ENCODE results near the gene EPPIN.

The EPPIN gene

GRCh38 chr20:45545754-45546453 lies 1.3 kb downstream of the EPPIN start:
- no peak for DNase-seq
- H3K27me3 ChIP-seq (replicated peaks; ENCODE audit: control insufficient read depth, insufficient read depth, low read length, poor library complexity, severe bottlenecking): no peaks in the 10 kb centered on the region
- no peaks in the 10 kb centered on the region for H3K9me3 ChIP-seq (ENCODE audit: control insufficient read depth, low read length)
- no peak overlapping the region for H3K4me3 ChIP-seq (ENCODE audit: insufficient read depth, low read depth, low read length, poor library complexity, severe bottlenecking)
- no peaks in the 10 kb centered on the region for H3K36me3 ChIP-seq (ENCODE audit: control insufficient read depth, insufficient read depth, low read length)
- no peaks in the 10 kb centered on the region for H3K4me1 ChIP-seq (ENCODE audit: control insufficient read depth, insufficient read depth, low read length, poor library complexity, severe bottlenecking)
- H3K27ac ChIP-seq (ENCODE audit: insufficient read depth, low read length, poor library complexity, severe bottlenecking): no peak overlapping the region

- H3K27me3 ChIP-seq (replicated peaks; ENCODE audit: control insufficient read depth, insufficient read depth, low read length, poor library complexity, severe bottlenecking): no peaks in the 10 kb centered on the region
- H3K4me3 ChIP-seq (ENCODE audit: insufficient read depth, low read depth, low read length, poor library complexity, severe bottlenecking): no peak overlapping the region
- no peak for DNase-seq
- H3K27ac ChIP-seq (ENCODE audit: insufficient read depth, low read length, poor library complexity, severe bottlenecking): no peak overlapping the region
- no peaks in the 10 kb centered on the region for H3K4me1 ChIP-seq (ENCODE audit: control insufficient read depth, insufficient read depth, low read length, poor library complexity, severe bottlenecking)
- H3K9me3 ChIP-seq (ENCODE audit: control insufficient read depth, low read length): no peaks in the 10 kb centered on the region
- H3K36me3 ChIP-seq (ENCODE audit: control insufficient read depth, insufficient read depth, low read length): no peaks in the 10 kb centered on the region
Observed at GRCh38 chr20:45545351-45545750, 1.9 kb downstream of the EPPIN start.

GRCh38 chr20:45539382-45539781 lies 7.8 kb downstream of the EPPIN start, which contains the start of gene WFDC6:
TSS of gene WFDC6 (minus strand) at chr20:45539482. CDS start at chr20:45539407, 75 bp downstream.
- no peaks in the 10 kb centered on the region for H3K36me3 ChIP-seq (ENCODE audit: control insufficient read depth, insufficient read depth, low read length)
- H3K27ac ChIP-seq (ENCODE audit: insufficient read depth, low read length, poor library complexity, severe bottlenecking): no peak within 1 kb of the TSS
- H3K4me3 ChIP-seq (ENCODE audit: insufficient read depth, low read depth, low read length, poor library complexity, severe bottlenecking): no peak within 1 kb of the TSS
- H3K4me1 ChIP-seq (ENCODE audit: control insufficient read depth, insufficient read depth, low read length, poor library complexity, severe bottlenecking): no peaks in the 10 kb centered on the region
- H3K27me3 ChIP-seq (replicated peaks; ENCODE audit: control insufficient read depth, insufficient read depth, low read length, poor library complexity, severe bottlenecking): peaks cover 10% of the 10 kb centered on the region
- no peaks in the 10 kb centered on the region for H3K9me3 ChIP-seq (ENCODE audit: control insufficient read depth, low read length)
- no peak for DNase-seq

- DNase-seq: no peak
Observed at GRCh38 chr20:45538209-45538799, 8.9 kb downstream of the EPPIN start.

GRCh38 chr20:45527294-45527693 lies 19.9 kb downstream of the EPPIN start:
- H3K4me3 ChIP-seq (ENCODE audit: insufficient read depth, low read depth, low read length, poor library complexity, severe bottlenecking): no peak overlapping the region
- H3K27ac ChIP-seq (ENCODE audit: insufficient read depth, low read length, poor library complexity, severe bottlenecking): no peak overlapping the region
- H3K4me1 ChIP-seq (ENCODE audit: control insufficient read depth, insufficient read depth, low read length, poor library complexity, severe bottlenecking): no peaks in the 10 kb centered on the region
- no peaks in the 10 kb centered on the region for H3K27me3 ChIP-seq (replicated peaks; ENCODE audit: control insufficient read depth, insufficient read depth, low read length, poor library complexity, severe bottlenecking)
- no peaks in the 10 kb centered on the region for H3K36me3 ChIP-seq (ENCODE audit: control insufficient read depth, insufficient read depth, low read length)
- no peaks in the 10 kb centered on the region for H3K9me3 ChIP-seq (ENCODE audit: control insufficient read depth, low read length)
- DNase-seq: no peak

More at GRCh38 chr20:45538209-45538799, 8.9 kb downstream of the EPPIN start:
- Histone ChIP-seq H3K4me3 (ENCODE audit: insufficient read depth, low read depth, low read length, poor library complexity, severe bottlenecking) (no peak overlapping the region), H3K36me3 (ENCODE audit: control insufficient read depth, insufficient read depth, low read length) (no peaks in the 10 kb centered on the region), H3K27me3 (replicated peaks; ENCODE audit: control insufficient read depth, insufficient read depth, low read length, poor library complexity, severe bottlenecking) (peaks cover 10% of the 10 kb centered on the region), H3K9me3 (ENCODE audit: control insufficient read depth, low read length) (no peaks in the 10 kb centered on the region), H3K4me1 (ENCODE audit: control insufficient read depth, insufficient read depth, low read length, poor library complexity, severe bottlenecking) (no peaks in the 10 kb centered on the region), H3K27ac (ENCODE audit: insufficient read depth, low read length, poor library complexity, severe bottlenecking) (no peak overlapping the region)

GRCh38 chr20:45523821-45524220 lies 23.4 kb downstream of the EPPIN start:
- Histone ChIP-seq H3K36me3 (ENCODE audit: control insufficient read depth, insufficient read depth, low read length) (no peaks in the 10 kb centered on the region), H3K4me3 (ENCODE audit: insufficient read depth, low read depth, low read length, poor library complexity, severe bottlenecking) (no peak overlapping the region), H3K4me1 (ENCODE audit: control insufficient read depth, insufficient read depth, low read length, poor library complexity, severe bottlenecking) (no peaks in the 10 kb centered on the region), H3K27me3 (replicated peaks; ENCODE audit: control insufficient read depth, insufficient read depth, low read length, poor library complexity, severe bottlenecking) (no peaks in the 10 kb centered on the region), H3K9me3 (ENCODE audit: control insufficient read depth, low read length) (no peaks in the 10 kb centered on the region), H3K27ac (ENCODE audit: insufficient read depth, low read length, poor library complexity, severe bottlenecking) (no peak overlapping the region)
- no peak for DNase-seq

- Histone ChIP-seq H3K9me3 (ENCODE audit: control insufficient read depth, low read length) (no peaks in the 10 kb centered on the region), H3K4me3 (ENCODE audit: insufficient read depth, low read depth, low read length, poor library complexity, severe bottlenecking) (no peak overlapping the region), H3K4me1 (ENCODE audit: control insufficient read depth, insufficient read depth, low read length, poor library complexity, severe bottlenecking) (no peaks in the 10 kb centered on the region), H3K27me3 (replicated peaks; ENCODE audit: control insufficient read depth, insufficient read depth, low read length, poor library complexity, severe bottlenecking) (no peaks in the 10 kb centered on the region), H3K27ac (ENCODE audit: insufficient read depth, low read length, poor library complexity, severe bottlenecking) (no peak overlapping the region), H3K36me3 (ENCODE audit: control insufficient read depth, insufficient read depth, low read length) (no peaks in the 10 kb centered on the region)
- DNase-seq: no peak
Observed at GRCh38 chr20:45518282-45518681, 28.9 kb downstream of the EPPIN start.

GRCh38 chr20:45515147-45515913 lies 31.9 kb downstream of the EPPIN start, which contains the start of gene SPINT3:
TSS of gene SPINT3 (minus strand) at chr20:45515622. CDS start at chr20:45515608, 14 bp downstream.
- no peaks in the 10 kb centered on the region for H3K4me1 ChIP-seq (ENCODE audit: control insufficient read depth, insufficient read depth, low read length, poor library complexity, severe bottlenecking)
- no peaks in the 10 kb centered on the region for H3K36me3 ChIP-seq (ENCODE audit: control insufficient read depth, insufficient read depth, low read length)
- no peaks in the 10 kb centered on the region for H3K27me3 ChIP-seq (replicated peaks; ENCODE audit: control insufficient read depth, insufficient read depth, low read length, poor library complexity, severe bottlenecking)
- H3K4me3 ChIP-seq (ENCODE audit: insufficient read depth, low read depth, low read length, poor library complexity, severe bottlenecking): no peak within 1 kb of the TSS
- no peaks in the 10 kb centered on the region for H3K9me3 ChIP-seq (ENCODE audit: control insufficient read depth, low read length)
- DNase-seq: no peak
- H3K27ac ChIP-seq (ENCODE audit: insufficient read depth, low read length, poor library complexity, severe bottlenecking): no peak within 1 kb of the TSS

- Histone ChIP-seq H3K4me3 (ENCODE audit: insufficient read depth, low read depth, low read length, poor library complexity, severe bottlenecking) (no peak overlapping the region), H3K27me3 (replicated peaks; ENCODE audit: control insufficient read depth, insufficient read depth, low read length, poor library complexity, severe bottlenecking) (no peaks in the 10 kb centered on the region), H3K27ac (ENCODE audit: insufficient read depth, low read length, poor library complexity, severe bottlenecking) (no peak overlapping the region), H3K9me3 (ENCODE audit: control insufficient read depth, low read length) (no peaks in the 10 kb centered on the region), H3K36me3 (ENCODE audit: control insufficient read depth, insufficient read depth, low read length) (no peaks in the 10 kb centered on the region), H3K4me1 (ENCODE audit: control insufficient read depth, insufficient read depth, low read length, poor library complexity, severe bottlenecking) (no peaks in the 10 kb centered on the region)
- no peak for DNase-seq
Observed at GRCh38 chr20:45510242-45510862, 36.8 kb downstream of the EPPIN start.

Measured in effector memory CD4-positive, alpha-beta T cell (primary cell).